Stimulated activated naive CD8-positive, alpha-beta T cell treated with anti-CD3 and anti-CD28 coated beads, Interleukin-15, amount 100 ng/mL, for 72 hours (primary cell): Measurements from ENCODE around the gene NOPCHAP1.

Experiments
- ATAC-seq: fragments of 150-1000 bp; cut with Tn5 transposase; 2 replicates; pipeline ENCODE4 v1.10.0; 2021; ENCODE audit warnings: mild to moderate bottlenecking, moderate library complexity
- DNase-seq, 2 donors: peaks; one replicate each; pipeline ENCODE4 v3.0.0; 2021 to 2022
- H3K27ac Mint-ChIP-seq, 2 donors: one replicate each; pipeline ENCODE4 v1.8.0; 2022; ENCODE audit warnings: mild to moderate bottlenecking in 2 of 2, mixed read lengths in 2 of 2, moderate library complexity in 2 of 2
- H3K27me3 Mint-ChIP-seq: one replicate; pipeline ENCODE4 v1.8.0; 2022; ENCODE audit warnings: mixed read lengths
- H3K4me1 Mint-ChIP-seq: one replicate; pipeline ENCODE4 v1.8.0; 2022; ENCODE audit warnings: mild to moderate bottlenecking, mixed read lengths
- H3K4me3 Mint-ChIP-seq, 2 donors: one replicate each; pipeline ENCODE4 v1.8.0; 2022; ENCODE audit warnings: mild to moderate bottlenecking in 2 of 2, mixed read lengths in 2 of 2, moderate library complexity in 1 of 2
- H3K9me3 Mint-ChIP-seq, 2 donors: one replicate each; pipeline ENCODE4 v1.8.0; 2022; ENCODE audit warnings: mixed read lengths in 2 of 2

Gene NOPCHAP1

DNA sequence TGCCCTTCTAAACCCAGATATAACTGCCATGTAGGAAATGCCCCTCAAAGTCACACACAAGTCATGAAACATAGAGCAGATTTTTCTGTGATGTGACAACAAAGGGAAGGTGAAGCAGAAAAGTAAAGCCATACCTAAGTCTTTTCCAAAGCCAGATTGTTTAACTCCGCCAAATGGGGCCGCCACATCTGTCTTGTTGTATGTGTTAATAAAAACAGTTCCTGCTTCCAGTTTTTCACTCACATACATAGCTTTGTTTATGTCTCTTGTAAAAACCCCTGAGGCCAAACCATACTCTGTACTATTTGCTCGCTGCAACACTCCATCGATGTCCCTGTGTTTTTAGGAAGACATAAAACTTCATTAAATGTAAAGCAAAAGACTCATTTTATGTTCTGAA lies 40.3 kb downstream of the NOPCHAP1 start:
- ATAC-seq: no peak
- Mint-ChIP-seq H3K4me1 (peaks cover 9% of the 10 kb centered on the region), H3K27me3 (no peaks in the 10 kb centered on the region), H3K27ac (no peak overlapping the region), H3K4me3 (no peak overlapping the region), H3K9me3 (no peaks in the 10 kb centered on the region)
- no peak for DNase-seq

DNA sequence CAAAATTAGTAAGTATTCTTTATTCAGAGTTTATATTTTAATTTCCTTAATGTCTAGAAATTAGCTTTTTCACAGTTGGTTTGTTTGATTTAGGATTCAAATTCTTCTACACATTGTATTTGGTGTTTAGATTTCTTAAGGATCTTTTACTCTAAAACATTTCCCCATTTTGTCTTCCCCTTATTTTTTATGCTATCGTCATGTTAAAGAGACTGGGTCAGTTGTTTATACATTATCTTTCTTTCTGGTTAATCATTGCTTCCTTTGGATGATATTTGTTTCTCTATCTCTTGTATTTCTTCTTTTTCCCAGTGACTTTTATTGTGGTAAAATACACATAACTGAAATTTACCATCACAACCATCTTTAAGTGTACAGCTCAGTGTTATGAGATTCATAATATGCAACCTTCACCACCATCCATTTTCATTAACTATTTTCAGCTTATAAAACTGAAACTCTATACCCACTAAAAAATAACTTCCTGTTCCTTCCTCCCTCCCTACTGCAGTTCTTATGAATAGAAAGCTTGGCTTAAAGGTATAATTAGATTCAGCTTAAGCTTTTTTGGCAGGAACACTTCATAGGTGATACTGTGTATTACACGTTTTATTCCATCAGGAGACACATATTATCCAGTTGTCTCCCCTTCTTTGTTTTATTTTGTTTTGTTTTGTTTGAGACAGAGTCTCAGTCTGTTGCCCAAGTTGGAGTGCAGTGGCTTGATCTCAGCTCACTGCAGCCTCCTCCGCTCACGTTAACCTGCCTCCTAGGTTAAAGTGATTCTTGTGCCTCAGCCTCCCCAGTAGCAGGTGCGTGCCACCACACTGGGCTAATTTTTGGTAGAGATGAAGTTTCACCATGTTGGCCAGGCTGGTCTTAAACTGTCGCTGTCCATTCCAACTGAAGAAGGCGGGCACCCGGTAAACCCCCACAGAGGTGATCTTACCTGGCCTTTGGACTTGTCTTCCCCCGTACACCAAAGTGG lies 45.0 kb downstream of the NOPCHAP1 start:
- DNase-seq: no peak
- peak; percentile 88 for ATAC-seq
- peaks cover 40% of the 10 kb centered on the region for H3K4me1 Mint-ChIP-seq
- H3K27ac Mint-ChIP-seq: peak overlapping the region; percentile 14 to 35
- no peaks in the 10 kb centered on the region for H3K27me3 Mint-ChIP-seq
- H3K4me3 Mint-ChIP-seq: peak overlapping the region; percentile 25 to 42
- H3K9me3 Mint-ChIP-seq: no peaks in the 10 kb centered on the region

DNA sequence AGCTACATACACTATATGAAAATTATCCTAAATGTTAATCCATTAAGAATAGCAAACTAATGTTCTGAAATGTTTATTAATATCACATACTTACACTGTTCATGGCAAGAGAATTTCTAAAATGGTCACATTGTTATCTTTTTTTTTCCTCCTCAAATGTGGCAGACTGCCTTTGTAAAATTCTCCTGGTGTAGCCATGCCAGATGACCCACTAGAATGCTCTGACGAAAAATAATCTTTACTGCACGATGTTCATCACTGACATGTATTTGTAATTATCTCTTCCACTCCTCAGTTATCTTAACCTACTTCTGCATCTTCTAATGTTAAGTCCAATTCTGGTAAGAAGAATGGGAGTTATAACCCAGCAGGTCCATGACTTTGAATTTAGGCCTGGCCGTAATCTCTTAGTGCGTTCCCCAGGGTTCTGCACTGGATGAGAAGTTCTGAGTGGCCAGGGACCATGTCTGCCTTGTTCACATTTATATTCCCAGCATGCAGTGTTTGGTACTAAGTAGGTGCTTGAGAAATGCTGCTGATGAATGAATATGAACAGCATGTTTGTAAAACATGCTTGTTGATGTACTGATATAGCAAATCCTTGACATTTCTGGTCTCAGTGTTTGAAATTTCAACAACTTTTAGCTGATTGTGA lies 46.7 kb downstream of the NOPCHAP1 start:
- H3K27me3 Mint-ChIP-seq: no peaks in the 10 kb centered on the region
- peaks cover 53% of the 10 kb centered on the region for H3K4me1 Mint-ChIP-seq
- DNase-seq (no peak), ATAC-seq (no peak)
- no peaks in the 10 kb centered on the region for H3K9me3 Mint-ChIP-seq
- H3K4me3 Mint-ChIP-seq: peak overlapping the region in 1 of 2 donors; percentile 7
- no peak overlapping the region for H3K27ac Mint-ChIP-seq

DNA sequence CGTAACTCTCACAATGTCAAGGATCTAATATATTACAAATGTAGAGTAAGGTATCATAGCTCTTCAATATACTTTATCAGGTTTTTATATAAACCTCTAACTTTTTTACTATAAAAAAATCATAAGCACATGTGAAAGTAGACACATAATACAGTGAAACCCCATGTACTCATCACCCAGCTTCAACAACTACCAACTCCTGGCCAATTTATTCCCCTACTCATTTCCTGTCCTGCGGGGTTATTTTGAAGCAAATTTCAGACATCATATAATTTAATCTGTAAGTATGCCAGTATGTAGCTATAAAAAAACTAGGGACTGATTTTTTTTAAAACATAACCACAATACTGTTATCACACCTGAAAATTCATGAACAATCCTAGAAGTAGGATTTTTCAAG lies 47.7 kb downstream of the NOPCHAP1 start:
- Mint-ChIP-seq H3K9me3 (no peaks in the 10 kb centered on the region), H3K27ac (no peak overlapping the region), H3K27me3 (no peaks in the 10 kb centered on the region), H3K4me1 (peaks cover 61% of the 10 kb centered on the region), H3K4me3 (peak overlapping the region in 1 of 2 donors; percentile 23)
- DNase-seq (no peak), ATAC-seq (peak; percentile 81)
